ENCODE results near the gene CSF1.

The CSF1 gene

DNA sequence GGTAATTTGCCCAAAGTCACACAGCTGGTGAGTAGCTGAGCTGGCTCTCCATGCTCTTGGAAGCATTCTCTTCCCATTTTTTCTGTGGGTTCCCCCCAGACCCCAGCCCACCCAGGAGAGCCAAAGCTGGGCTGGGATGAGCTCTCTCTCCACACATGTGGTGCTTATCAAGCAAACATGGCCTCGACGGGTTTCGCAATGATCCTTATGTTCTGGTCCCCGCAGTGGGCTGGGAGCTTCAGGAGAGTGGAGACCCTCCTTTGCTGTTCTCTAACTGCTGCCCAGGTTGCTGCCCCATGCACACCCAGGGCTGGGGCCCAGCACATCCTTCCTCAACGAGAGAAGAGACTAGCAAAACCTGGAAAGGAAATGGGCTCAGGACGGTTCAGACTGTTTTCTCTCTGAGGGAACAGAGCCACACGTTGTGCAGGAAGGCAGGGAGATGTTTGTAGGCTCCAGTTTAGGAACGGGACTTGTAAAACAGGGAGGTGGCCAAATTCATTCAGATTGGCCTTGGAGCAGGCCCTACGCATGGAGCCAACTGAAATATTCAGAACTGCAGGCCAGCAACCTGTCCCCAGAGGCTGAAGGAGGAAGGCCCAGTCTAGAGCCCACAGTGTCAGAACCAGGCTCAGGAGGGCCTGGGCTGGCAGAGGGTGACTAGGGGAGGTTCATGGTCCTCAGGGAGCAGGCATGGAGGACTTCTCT, 27.2 kb upstream of the CSF1 start:
- Histone ChIP-seq H3K9me3 (ENCODE audit: control insufficient read depth, insufficient read depth, low read length) (no peaks in the 10 kb centered on the region), H3K36me3 (ENCODE audit: control insufficient read depth, insufficient read depth, low read length) (no peaks in the 10 kb centered on the region), H3K4me1 (ENCODE audit: control insufficient read depth, insufficient read depth, low read length) (peaks cover 1% of the 10 kb centered on the region; the same call in 1 of the 2 replicates), H3K4me3 (ENCODE audit: low read length) (no peak overlapping the region), H3K27ac (ENCODE audit: low read length) (no peak overlapping the region), H3K27me3 (ENCODE audit: control insufficient read depth, insufficient read depth, low read length) (no peaks in the 10 kb centered on the region; the same call in 1 of the 2 replicates)
- no CpG with 5 or more reads among the region's 9 CpGs for WGBS (ENCODE audit: insufficient coverage, insufficient read length)
- no peak for DNase-seq (ENCODE audit: low read depth, low spot score)

GRCh38 chr1:109884242-109884891, 26.3 kb upstream of the CSF1 start:
- Histone ChIP-seq H3K4me3 (ENCODE audit: low read length) (no peak overlapping the region), H3K4me1 (ENCODE audit: control insufficient read depth, insufficient read depth, low read length) (no peaks in the 10 kb centered on the region; the same call in 1 of the 2 replicates), H3K27ac (ENCODE audit: low read length) (no peak overlapping the region), H3K9me3 (ENCODE audit: control insufficient read depth, insufficient read depth, low read length) (no peaks in the 10 kb centered on the region), H3K36me3 (ENCODE audit: control insufficient read depth, insufficient read depth, low read length) (no peaks in the 10 kb centered on the region), H3K27me3 (ENCODE audit: control insufficient read depth, insufficient read depth, low read length) (no peaks in the 10 kb centered on the region; the same call in 1 of the 2 replicates)
- no CpG with 5 or more reads among the region's 8 CpGs for whole genome bisulfite sequencing (ENCODE audit: insufficient coverage, insufficient read length)
- no peak for DNase-seq (ENCODE audit: low read depth, low spot score)

DNA sequence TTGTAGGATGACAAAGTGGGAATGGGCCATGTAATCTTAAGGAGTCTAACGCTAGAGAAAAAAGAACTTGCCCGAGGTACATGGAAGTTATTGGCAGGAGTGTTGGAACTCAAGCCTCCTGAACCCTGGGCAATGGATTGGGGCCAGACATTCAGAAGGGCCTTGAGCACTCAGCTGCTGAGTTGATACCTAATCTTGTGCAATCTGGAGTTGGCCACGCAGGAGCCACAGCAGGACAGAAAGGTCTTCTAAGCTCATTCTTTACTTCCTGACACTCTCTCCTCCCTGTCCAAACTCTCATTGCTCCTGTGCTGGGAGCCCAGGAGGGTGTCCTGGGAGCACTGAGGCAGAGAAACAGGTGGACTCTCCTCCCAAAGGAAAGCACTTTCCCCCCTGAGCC, 25.1 kb upstream of the CSF1 start:
- no peaks in the 10 kb centered on the region; the same call in 1 of the 2 replicates for H3K4me1 ChIP-seq (ENCODE audit: control insufficient read depth, insufficient read depth, low read length)
- no peak overlapping the region for H3K27ac ChIP-seq (ENCODE audit: low read length)
- no CpG with 5 or more reads among the region's 3 CpGs for WGBS (ENCODE audit: insufficient coverage, insufficient read length)
- DNase-seq (ENCODE audit: low read depth, low spot score): no peak
- H3K9me3 ChIP-seq (ENCODE audit: control insufficient read depth, insufficient read depth, low read length): no peaks in the 10 kb centered on the region
- H3K27me3 ChIP-seq (ENCODE audit: control insufficient read depth, insufficient read depth, low read length): no peaks in the 10 kb centered on the region; the same call in 1 of the 2 replicates
- no peaks in the 10 kb centered on the region for H3K36me3 ChIP-seq (ENCODE audit: control insufficient read depth, insufficient read depth, low read length)
- no peak overlapping the region for H3K4me3 ChIP-seq (ENCODE audit: low read length)

DNA sequence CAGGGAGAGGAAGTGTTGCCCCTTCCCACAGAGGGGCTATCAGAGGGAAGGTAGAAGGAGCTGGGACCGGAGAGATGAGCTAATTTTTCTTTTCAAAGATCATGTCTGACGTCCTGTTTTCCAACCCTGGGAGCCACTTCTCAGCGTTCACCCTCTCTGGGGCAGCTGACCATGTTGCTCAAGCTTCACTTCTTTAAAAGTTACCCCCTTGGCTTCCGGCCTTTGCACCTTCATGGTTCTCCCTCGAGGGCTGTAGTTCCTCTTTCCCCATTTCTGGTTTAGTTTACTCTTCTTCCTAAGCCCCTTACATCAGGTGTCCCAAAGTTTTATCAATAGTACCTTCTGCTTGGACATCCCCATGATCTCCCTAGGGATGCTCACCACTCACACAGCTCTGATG, 23.8 kb upstream of the CSF1 start:
- no peak for DNase-seq (ENCODE audit: low read depth, low spot score)
- WGBS (ENCODE audit: insufficient coverage, insufficient read length): no CpG with 5 or more reads among the region's 5 CpGs
- H3K4me1 ChIP-seq (ENCODE audit: control insufficient read depth, insufficient read depth, low read length): no peaks in the 10 kb centered on the region; the same call in 1 of the 2 replicates
- no peak overlapping the region for H3K4me3 ChIP-seq (ENCODE audit: low read length)
- no peak overlapping the region for H3K27ac ChIP-seq (ENCODE audit: low read length)
- H3K27me3 ChIP-seq (ENCODE audit: control insufficient read depth, insufficient read depth, low read length): no peaks in the 10 kb centered on the region; the same call in 1 of the 2 replicates
- no peaks in the 10 kb centered on the region for H3K36me3 ChIP-seq (ENCODE audit: control insufficient read depth, insufficient read depth, low read length)
- H3K9me3 ChIP-seq (ENCODE audit: control insufficient read depth, insufficient read depth, low read length): no peaks in the 10 kb centered on the region

DNA sequence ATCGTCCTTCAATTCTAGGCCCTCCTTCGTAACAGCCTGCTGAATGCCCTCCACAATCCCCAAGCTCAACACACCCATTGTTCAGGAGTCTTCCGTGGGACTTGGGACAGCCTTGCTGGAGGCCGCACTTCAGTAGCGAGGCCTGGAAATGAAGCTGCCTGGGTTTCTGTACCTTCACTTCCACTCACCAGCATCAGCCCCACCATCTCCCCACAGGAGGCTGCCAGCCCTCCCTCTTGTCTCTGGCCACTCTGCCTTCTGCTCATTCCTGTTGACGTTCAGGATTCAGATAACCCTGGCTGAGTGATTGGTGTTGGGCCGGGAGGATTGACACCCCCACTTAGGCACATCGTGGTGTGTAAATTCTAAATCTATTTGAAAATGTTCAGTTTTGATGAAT, 23.4 kb upstream of the CSF1 start:
- Histone ChIP-seq H3K36me3 (ENCODE audit: control insufficient read depth, insufficient read depth, low read length) (no peaks in the 10 kb centered on the region), H3K27ac (ENCODE audit: low read length) (no peak overlapping the region), H3K4me1 (ENCODE audit: control insufficient read depth, insufficient read depth, low read length) (no peaks in the 10 kb centered on the region; the same call in 1 of the 2 replicates), H3K9me3 (ENCODE audit: control insufficient read depth, insufficient read depth, low read length) (no peaks in the 10 kb centered on the region), H3K4me3 (ENCODE audit: low read length) (no peak overlapping the region), H3K27me3 (ENCODE audit: control insufficient read depth, insufficient read depth, low read length) (no peaks in the 10 kb centered on the region; the same call in 1 of the 2 replicates)
- no CpG with 5 or more reads among the region's 8 CpGs for WGBS (ENCODE audit: insufficient coverage, insufficient read length)
- no peak for DNase-seq (ENCODE audit: low read depth, low spot score)

DNA sequence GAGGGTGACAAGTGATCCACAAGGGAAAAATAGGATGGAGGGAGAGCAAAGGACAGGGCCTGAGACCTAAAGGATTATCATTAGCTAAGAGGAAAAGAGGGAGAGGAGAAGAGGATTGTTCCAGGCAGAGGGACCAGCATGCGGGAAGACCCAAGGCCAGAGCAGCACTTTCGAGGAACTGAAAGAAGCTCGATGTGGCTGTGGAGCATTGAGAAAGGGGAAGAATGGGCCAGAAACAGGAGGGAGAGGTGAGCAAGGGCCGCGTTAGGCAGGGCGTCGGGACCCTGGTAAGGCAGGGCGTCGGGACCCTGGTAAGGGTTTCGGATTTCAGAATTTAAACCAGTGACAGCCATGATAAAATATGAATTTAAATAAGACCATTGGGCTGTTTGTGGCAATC, 22.8 kb upstream of the CSF1 start:
- WGBS (ENCODE audit: insufficient coverage, insufficient read length): no CpG with 5 or more reads among the region's 10 CpGs
- Histone ChIP-seq H3K4me3 (ENCODE audit: low read length) (no peak overlapping the region), H3K36me3 (ENCODE audit: control insufficient read depth, insufficient read depth, low read length) (no peaks in the 10 kb centered on the region), H3K27ac (ENCODE audit: low read length) (no peak overlapping the region), H3K9me3 (ENCODE audit: control insufficient read depth, insufficient read depth, low read length) (no peaks in the 10 kb centered on the region), H3K27me3 (ENCODE audit: control insufficient read depth, insufficient read depth, low read length) (no peaks in the 10 kb centered on the region; the same call in 1 of the 2 replicates), H3K4me1 (ENCODE audit: control insufficient read depth, insufficient read depth, low read length) (no peaks in the 10 kb centered on the region; the same call in 1 of the 2 replicates)
- DNase-seq (ENCODE audit: low read depth, low spot score): no peak

DNA sequence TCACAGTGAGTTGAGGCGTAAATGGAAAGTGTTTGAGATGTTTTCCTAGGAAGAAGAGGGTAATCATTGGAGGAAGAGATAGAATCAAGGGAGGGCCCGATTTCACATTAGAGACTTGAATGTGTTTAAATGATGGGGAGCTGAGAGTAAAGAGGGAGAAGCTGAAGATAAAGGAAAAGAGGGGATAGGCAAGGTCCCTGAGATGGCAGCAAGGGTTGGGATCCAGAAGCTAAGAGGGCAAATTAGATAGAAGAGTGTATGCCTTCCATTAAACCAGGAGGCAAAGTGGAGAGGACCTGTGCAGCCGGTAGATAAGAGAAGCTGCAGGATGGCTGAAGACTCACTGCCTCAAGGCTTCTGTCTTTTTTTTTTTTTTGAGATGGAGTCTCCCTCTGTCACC, 21.6 kb upstream of the CSF1 start:
- Histone ChIP-seq H3K27me3 (ENCODE audit: control insufficient read depth, insufficient read depth, low read length) (no peaks in the 10 kb centered on the region; the same call in 1 of the 2 replicates), H3K27ac (ENCODE audit: low read length) (no peak overlapping the region), H3K36me3 (ENCODE audit: control insufficient read depth, insufficient read depth, low read length) (no peaks in the 10 kb centered on the region), H3K9me3 (ENCODE audit: control insufficient read depth, insufficient read depth, low read length) (no peaks in the 10 kb centered on the region), H3K4me3 (ENCODE audit: low read length) (no peak overlapping the region), H3K4me1 (ENCODE audit: control insufficient read depth, insufficient read depth, low read length) (no peaks in the 10 kb centered on the region; the same call in 1 of the 2 replicates)
- whole genome bisulfite sequencing (ENCODE audit: insufficient coverage, insufficient read length): 100% methylated on average over 1 of the region's 3 CpGs
- no peak for DNase-seq (ENCODE audit: low read depth, low spot score)

GRCh38 chr1:109890115-109890953, 20.3 kb upstream of the CSF1 start:
- H3K4me1 ChIP-seq (ENCODE audit: control insufficient read depth, insufficient read depth, low read length): no peaks in the 10 kb centered on the region
- WGBS (ENCODE audit: insufficient coverage, insufficient read length): no CpG with 5 or more reads among the region's 5 CpGs

DNA sequence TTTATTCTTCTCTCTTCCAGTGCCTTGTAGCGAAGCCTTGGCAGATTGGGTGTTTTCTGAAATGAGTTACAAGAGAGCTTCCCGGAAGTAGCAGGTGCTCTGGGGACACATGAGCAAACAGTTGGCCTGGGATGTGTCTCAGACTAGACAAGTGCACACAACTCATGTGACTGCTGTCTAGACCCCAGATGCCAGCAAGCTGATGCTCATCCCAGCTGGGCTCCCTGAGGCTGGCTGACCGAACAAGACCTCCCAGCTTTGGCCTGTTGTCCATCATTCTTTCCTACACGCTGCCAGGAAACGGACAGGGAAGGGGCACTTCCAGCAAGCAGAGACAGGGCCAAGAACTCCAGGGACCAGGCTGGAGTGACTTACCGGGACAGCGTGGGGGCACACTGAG, 18.7 kb upstream of the CSF1 start:
- Histone ChIP-seq H3K36me3 (ENCODE audit: control insufficient read depth, insufficient read depth, low read length) (no peaks in the 10 kb centered on the region), H3K27ac (ENCODE audit: low read length) (no peak overlapping the region), H3K9me3 (ENCODE audit: control insufficient read depth, insufficient read depth, low read length) (no peaks in the 10 kb centered on the region), H3K27me3 (ENCODE audit: control insufficient read depth, insufficient read depth, low read length) (no peaks in the 10 kb centered on the region; the same call in 1 of the 2 replicates), H3K4me3 (ENCODE audit: low read length) (no peak overlapping the region), H3K4me1 (ENCODE audit: control insufficient read depth, insufficient read depth, low read length) (no peaks in the 10 kb centered on the region)
- DNase-seq (ENCODE audit: low read depth, low spot score): no peak
- WGBS (ENCODE audit: insufficient coverage, insufficient read length): no CpG with 5 or more reads among the region's 7 CpGs

More at GRCh38 chr1:109890115-109890953, 20.3 kb upstream of the CSF1 start:
- no peaks in the 10 kb centered on the region; the same call in 1 of the 2 replicates for H3K27me3 ChIP-seq (ENCODE audit: control insufficient read depth, insufficient read depth, low read length)
- no peak for DNase-seq (ENCODE audit: low read depth, low spot score)
- H3K36me3 ChIP-seq (ENCODE audit: control insufficient read depth, insufficient read depth, low read length): no peaks in the 10 kb centered on the region
- H3K4me3 ChIP-seq (ENCODE audit: low read length): no peak overlapping the region
- H3K9me3 ChIP-seq (ENCODE audit: control insufficient read depth, insufficient read depth, low read length): no peaks in the 10 kb centered on the region
- no peak overlapping the region for H3K27ac ChIP-seq (ENCODE audit: low read length)
